Activated naive CD4-positive, alpha-beta T cell treated with anti-CD3 and anti-CD28 coated beads, Interleukin-2, amount 50 U/mL, for 24 hours (primary cell): ENCODE measurements around the gene OGDH.
"Not testable (repeated sequence)": the region's sequence is repeated elsewhere in the genome, so short reads cannot be mapped to it uniquely, and the experiment has no call there.

ENCODE experiments used
- H3K27ac Mint-ChIP-seq: one replicate; pipeline ENCODE4 v1.8.0; 2021; ENCODE audit warnings: mild to moderate bottlenecking, mixed read lengths
- H3K27me3 Mint-ChIP-seq: one replicate; pipeline ENCODE4 v1.8.0; 2021; ENCODE audit warnings: mixed read lengths
- H3K36me3 Mint-ChIP-seq: one replicate; pipeline ENCODE4 v1.8.0; 2021; ENCODE audit warnings: mixed read lengths
- H3K4me1 Mint-ChIP-seq: one replicate; pipeline ENCODE4 v1.8.0; 2021; ENCODE audit warnings: mixed read lengths
- H3K4me3 Mint-ChIP-seq: one replicate; pipeline ENCODE4 v1.8.0; 2021; ENCODE audit warnings: mild to moderate bottlenecking, mixed read lengths
- H3K9me3 Mint-ChIP-seq: one replicate; pipeline ENCODE4 v1.8.0; 2021; ENCODE audit warnings: mixed read lengths

Gene OGDH

GRCh38 chr7:44606341-44607140 lies at the start of gene OGDH:
Gene OGDH (plus strand): TSS chr7:44606627. CDS start chr7:44624344, 17,717 bp downstream.
- Mint-ChIP-seq H3K4me1 (peaks cover 36% of the 10 kb centered on the region), H3K4me3 (peak within 1 kb of the TSS; percentile 98), H3K27me3 (no peaks in the 10 kb centered on the region), H3K36me3 (peaks cover 3% of the 10 kb centered on the region), H3K27ac (peak within 1 kb of the TSS; percentile 99), H3K9me3 (no peaks in the 10 kb centered on the region)

DNA sequence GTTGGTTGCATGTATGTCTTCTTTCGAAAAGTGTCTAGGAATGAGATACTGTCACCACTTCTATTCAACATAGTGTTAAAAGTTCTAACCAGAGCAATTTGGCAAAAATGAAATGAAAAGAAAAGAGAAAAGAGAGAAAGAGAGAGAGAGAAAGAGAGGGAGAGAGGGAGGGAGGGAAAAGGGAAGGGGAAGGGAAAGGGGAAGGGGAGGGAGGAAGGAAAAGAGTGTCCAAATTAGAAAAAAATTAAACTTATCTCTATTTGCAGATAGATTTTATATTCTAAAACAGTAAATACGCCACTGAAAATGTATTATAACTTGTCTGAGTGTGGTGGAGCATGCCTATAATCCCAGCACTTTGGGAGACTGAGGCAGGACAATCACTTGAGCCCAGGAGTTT lies 48.9 kb upstream of the OGDH start:
- Mint-ChIP-seq H3K4me3 (no peak overlapping the region), H3K27ac (peak overlapping the region; percentile 74), H3K27me3 (no peaks in the 10 kb centered on the region), H3K36me3 (no peaks in the 10 kb centered on the region), H3K4me1 (peaks cover 4% of the 10 kb centered on the region), H3K9me3 (no peaks in the 10 kb centered on the region)

DNA sequence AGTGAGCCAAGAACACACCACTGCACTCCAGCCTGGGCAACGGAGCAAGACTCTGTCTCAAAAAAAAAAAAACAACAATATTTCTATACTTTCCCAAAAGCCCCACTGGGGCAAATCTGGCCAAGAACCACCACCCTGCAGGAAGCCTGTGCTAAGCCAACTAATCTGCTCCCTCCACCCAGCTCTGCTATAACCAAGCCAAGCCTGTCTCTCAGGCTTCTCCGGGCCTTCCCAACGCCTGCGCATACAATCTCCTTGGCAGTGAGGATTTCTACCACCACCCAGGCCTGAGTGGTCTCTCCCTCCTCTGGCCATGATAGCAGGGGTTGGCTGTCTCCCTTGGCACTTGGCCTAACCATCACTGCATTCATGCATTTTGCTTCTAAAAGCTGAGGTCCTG lies 46.9 kb upstream of the OGDH start:
- no peaks in the 10 kb centered on the region for H3K9me3 Mint-ChIP-seq
- H3K4me1 Mint-ChIP-seq = peaks cover 8% of the 10 kb centered on the region
- H3K27me3 Mint-ChIP-seq = no peaks in the 10 kb centered on the region
- H3K36me3 Mint-ChIP-seq = no peaks in the 10 kb centered on the region
- H3K4me3 Mint-ChIP-seq = no peak overlapping the region
- H3K27ac Mint-ChIP-seq = no peak overlapping the region

DNA sequence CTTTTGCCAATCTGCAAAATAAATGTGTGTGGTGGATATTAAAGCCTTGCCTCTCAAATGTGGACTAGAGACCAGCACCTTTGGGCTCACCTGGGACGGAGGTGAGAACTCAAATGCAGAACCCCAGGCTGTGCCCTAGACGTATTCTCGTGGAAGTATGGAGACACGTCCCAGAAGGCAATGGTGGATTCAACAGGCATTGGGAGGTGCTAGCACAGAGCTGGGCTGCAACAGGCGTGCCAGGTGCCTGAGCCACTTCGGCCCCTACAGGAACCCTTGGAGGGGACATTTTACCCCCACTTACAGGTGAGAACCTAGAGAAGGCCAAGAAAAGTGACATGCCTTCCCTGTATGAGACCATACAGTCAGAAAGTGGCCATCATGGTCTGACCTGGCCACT lies 44.9 kb upstream of the OGDH start:
- Mint-ChIP-seq H3K4me1 (peaks cover 21% of the 10 kb centered on the region), H3K36me3 (peaks cover 2% of the 10 kb centered on the region), H3K9me3 (no peaks in the 10 kb centered on the region), H3K27ac (no peak overlapping the region), H3K27me3 (no peaks in the 10 kb centered on the region), H3K4me3 (no peak overlapping the region)

DNA sequence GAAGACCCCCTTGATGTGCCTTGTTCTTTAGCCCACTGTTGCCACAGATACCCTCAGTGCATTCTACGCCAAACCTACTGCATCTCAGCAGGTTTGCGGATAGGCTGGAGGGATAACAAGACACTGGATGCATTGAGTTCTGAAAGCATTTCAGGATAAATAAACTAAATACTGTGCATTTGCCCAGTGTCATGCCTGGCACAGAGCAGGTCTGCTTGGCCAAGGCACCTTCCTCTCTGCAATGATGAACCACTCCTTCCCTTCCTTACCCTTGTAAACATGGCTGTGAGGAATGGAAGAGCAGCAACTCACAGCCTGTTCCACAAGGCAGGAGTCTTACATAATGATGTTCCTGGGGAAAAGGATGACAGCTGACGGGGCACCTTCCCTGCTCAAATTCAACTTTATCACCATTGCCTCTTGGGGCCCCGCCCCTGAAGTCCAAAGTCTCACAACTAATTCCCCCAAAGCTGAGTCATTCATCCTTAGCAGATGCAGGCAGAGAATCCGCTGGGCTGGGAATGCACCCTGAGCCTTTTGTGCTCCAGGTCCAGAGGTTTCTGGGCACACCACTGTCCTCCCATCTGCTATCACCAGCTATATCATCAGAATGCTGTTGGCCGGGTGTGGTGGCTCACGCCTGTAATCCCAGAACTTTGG lies 44.3 kb upstream of the OGDH start:
- Mint-ChIP-seq H3K27me3 (no peaks in the 10 kb centered on the region), H3K9me3 (no peaks in the 10 kb centered on the region), H3K4me3 (no peak overlapping the region), H3K36me3 (peaks cover 2% of the 10 kb centered on the region), H3K4me1 (peaks cover 22% of the 10 kb centered on the region), H3K27ac (peak overlapping the region; percentile 41)

DNA sequence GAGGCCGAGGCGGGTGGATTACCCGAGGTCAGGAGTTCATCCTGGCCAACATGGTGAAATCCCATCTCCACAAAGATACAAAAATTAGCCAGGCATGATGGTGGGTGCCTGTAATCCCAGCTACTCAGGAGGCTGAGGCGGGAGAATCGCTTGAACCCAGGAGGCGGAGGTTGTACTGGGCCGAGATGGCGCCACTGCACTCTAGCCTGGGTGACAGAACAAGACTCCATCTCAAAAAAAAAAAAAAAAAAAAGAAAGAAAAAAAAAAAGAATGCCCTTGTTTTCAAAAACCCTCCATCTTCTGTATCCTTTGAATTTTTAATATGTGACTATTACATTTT lies 43.8 kb upstream of the OGDH start:
- not testable (repeated sequence) for H3K4me3 Mint-ChIP-seq, H3K27me3 Mint-ChIP-seq, H3K36me3 Mint-ChIP-seq, H3K9me3 Mint-ChIP-seq, H3K27ac Mint-ChIP-seq
- peaks cover 27% of the 10 kb centered on the region for H3K4me1 Mint-ChIP-seq

- Mint-ChIP-seq H3K9me3 (no peaks in the 10 kb centered on the region), H3K27me3 (no peaks in the 10 kb centered on the region), H3K4me3 (no peak overlapping the region), H3K4me1 (peaks cover 30% of the 10 kb centered on the region), H3K36me3 (peaks cover 8% of the 10 kb centered on the region), H3K27ac (peak overlapping the region; percentile 52)
Measured at GRCh38 chr7:44563171-44563679, 43.2 kb upstream of the OGDH start.

DNA sequence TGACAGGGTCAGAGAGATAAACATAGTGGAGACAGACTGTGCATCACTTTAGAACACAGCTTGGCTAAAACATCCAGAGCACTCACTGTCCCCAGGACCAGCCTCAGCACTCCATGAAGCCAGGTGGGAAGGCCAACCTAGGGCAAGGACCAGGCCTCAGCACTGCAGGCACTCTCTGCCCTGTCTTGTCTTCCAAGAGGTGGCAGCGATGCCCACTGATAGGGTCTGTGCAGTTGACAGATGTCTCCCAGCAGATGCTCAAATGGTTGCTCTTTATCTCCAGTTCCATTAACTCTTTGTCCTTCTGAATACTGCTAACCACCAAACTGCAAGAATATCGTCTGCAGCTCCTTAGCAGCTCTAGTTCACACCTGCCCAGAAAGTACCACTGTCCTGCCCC lies 41.8 kb upstream of the OGDH start:
- H3K27me3 Mint-ChIP-seq = no peaks in the 10 kb centered on the region
- no peak overlapping the region for H3K27ac Mint-ChIP-seq
- H3K36me3 Mint-ChIP-seq = peaks cover 11% of the 10 kb centered on the region
- H3K9me3 Mint-ChIP-seq = no peaks in the 10 kb centered on the region
- peaks cover 36% of the 10 kb centered on the region for H3K4me1 Mint-ChIP-seq
- no peak overlapping the region for H3K4me3 Mint-ChIP-seq

- peak overlapping the region; percentile 30 for H3K27ac Mint-ChIP-seq
- H3K36me3 Mint-ChIP-seq = peaks cover 11% of the 10 kb centered on the region
- H3K4me3 Mint-ChIP-seq = no peak overlapping the region
- no peaks in the 10 kb centered on the region for H3K9me3 Mint-ChIP-seq
- H3K27me3 Mint-ChIP-seq = no peaks in the 10 kb centered on the region
- peaks cover 36% of the 10 kb centered on the region for H3K4me1 Mint-ChIP-seq
Measured at GRCh38 chr7:44565097-44565794, 41.2 kb upstream of the OGDH start.

- Mint-ChIP-seq H3K9me3 (no peaks in the 10 kb centered on the region), H3K4me3 (no peak overlapping the region), H3K27me3 (no peaks in the 10 kb centered on the region), H3K27ac (no peak overlapping the region), H3K36me3 (peaks cover 13% of the 10 kb centered on the region), H3K4me1 (peaks cover 36% of the 10 kb centered on the region)
Measured at GRCh38 chr7:44565795-44566559, 40.5 kb upstream of the OGDH start.

GRCh38 chr7:44566680-44567079 lies 39.7 kb upstream of the OGDH start:
- no peaks in the 10 kb centered on the region for H3K27me3 Mint-ChIP-seq
- H3K4me3 Mint-ChIP-seq = no peak overlapping the region
- H3K4me1 Mint-ChIP-seq = peaks cover 41% of the 10 kb centered on the region
- peaks cover 14% of the 10 kb centered on the region for H3K36me3 Mint-ChIP-seq
- no peaks in the 10 kb centered on the region for H3K9me3 Mint-ChIP-seq
- peak overlapping the region; percentile 35 for H3K27ac Mint-ChIP-seq

- Mint-ChIP-seq H3K36me3 (peaks cover 18% of the 10 kb centered on the region), H3K4me3 (no peak overlapping the region), H3K4me1 (peaks cover 49% of the 10 kb centered on the region), H3K27ac (no peak overlapping the region), H3K9me3 (no peaks in the 10 kb centered on the region), H3K27me3 (no peaks in the 10 kb centered on the region)
Measured at GRCh38 chr7:44567884-44568283, 38.5 kb upstream of the OGDH start.

- peak overlapping the region; percentile 59 for H3K27ac Mint-ChIP-seq
- H3K27me3 Mint-ChIP-seq = no peaks in the 10 kb centered on the region
- peaks cover 48% of the 10 kb centered on the region for H3K4me1 Mint-ChIP-seq
- no peaks in the 10 kb centered on the region for H3K9me3 Mint-ChIP-seq
- H3K4me3 Mint-ChIP-seq = no peak overlapping the region
- peaks cover 21% of the 10 kb centered on the region for H3K36me3 Mint-ChIP-seq
Measured at GRCh38 chr7:44568771-44569560, 37.5 kb upstream of the OGDH start.

DNA sequence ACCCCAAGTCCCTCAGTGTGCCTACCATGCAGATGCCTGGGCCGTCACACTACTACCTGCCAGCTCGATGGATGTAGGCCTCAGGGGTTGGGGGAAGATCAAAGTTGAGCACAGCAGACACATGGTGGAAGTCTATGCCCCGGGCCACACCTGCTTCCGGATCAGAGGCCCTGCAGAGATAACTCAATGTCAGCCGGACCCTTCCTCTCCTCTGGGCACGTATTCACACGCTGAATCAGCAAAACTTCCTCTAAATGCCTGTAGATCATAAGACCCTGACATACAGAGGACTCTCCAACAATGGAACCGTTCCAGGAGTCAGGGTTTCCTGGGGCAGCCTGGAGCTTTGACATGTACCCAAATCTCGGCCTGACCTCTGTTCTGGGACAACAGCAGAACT lies 36.5 kb upstream of the OGDH start:
- H3K27ac Mint-ChIP-seq = no peak overlapping the region
- H3K4me3 Mint-ChIP-seq = no peak overlapping the region
- peaks cover 21% of the 10 kb centered on the region for H3K36me3 Mint-ChIP-seq
- no peaks in the 10 kb centered on the region for H3K9me3 Mint-ChIP-seq
- peaks cover 50% of the 10 kb centered on the region for H3K4me1 Mint-ChIP-seq
- H3K27me3 Mint-ChIP-seq = no peaks in the 10 kb centered on the region

DNA sequence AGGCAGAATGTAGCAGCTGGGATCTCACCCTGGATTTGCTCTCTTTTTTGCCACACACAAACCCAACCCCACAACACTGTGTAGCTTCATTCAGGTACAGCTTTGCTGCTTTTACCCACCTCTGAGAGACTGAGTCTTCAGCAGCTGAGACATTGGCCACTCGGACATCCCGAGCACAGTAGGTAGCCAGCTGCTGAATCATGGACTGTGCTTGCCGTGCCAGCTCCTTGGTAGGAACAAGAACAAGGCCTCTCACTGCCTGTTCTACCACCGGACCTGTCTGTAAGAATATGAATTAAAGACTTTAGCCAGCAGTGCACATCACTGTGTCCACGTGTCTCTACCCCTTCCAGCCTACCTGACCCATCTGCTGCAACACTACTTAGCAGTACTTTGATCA lies 33.7 kb upstream of the OGDH start:
- Mint-ChIP-seq H3K4me1 (peaks cover 42% of the 10 kb centered on the region), H3K9me3 (no peaks in the 10 kb centered on the region), H3K27ac (peak overlapping the region; percentile 96), H3K36me3 (peaks cover 16% of the 10 kb centered on the region), H3K4me3 (peak overlapping the region; percentile 98), H3K27me3 (no peaks in the 10 kb centered on the region)
